Measurements from ENCODE around the gene PLEKHJ1. TPM values are rescaled to one million over a fixed set of nuclear protein-coding genes. Genes with fewer than 3 reads are reported as not detected.

The PLEKHJ1 gene
- total RNA-seq, 1 donor from 2014 or later, result 107 TPM

- Mint-ChIP-seq H3K36me3 (peaks cover 12% of the 10 kb centered on the region), H3K4me1 (ENCODE audit: unreplicated experiment) (peaks cover 12% of the 10 kb centered on the region), H3K4me3 (no peak overlapping the region), H3K9me3 (no peaks in the 10 kb centered on the region), H3K27ac (no peak overlapping the region), H3K27me3 (no peaks in the 10 kb centered on the region)
- DNase-seq (ENCODE audit: extremely low spot score, unreplicated experiment), result no peak
- TF ChIP-seq CTCF (conservative IDR thresholded peaks at IDR 0.05), result no peak
These were observed 47.3 kb downstream of the PLEKHJ1 start for GRCh38 chr19:2188708-2189385.

- no peaks in the 10 kb centered on the region for H3K9me3 Mint-ChIP-seq
- H3K4me1 Mint-ChIP-seq (ENCODE audit: unreplicated experiment), result peaks cover 12% of the 10 kb centered on the region
- H3K27me3 Mint-ChIP-seq, result no peaks in the 10 kb centered on the region
- H3K27ac Mint-ChIP-seq, result peak overlapping the region; percentile 46
- peak overlapping the region; percentile 39 for H3K4me3 Mint-ChIP-seq
- DNase-seq (ENCODE audit: extremely low spot score, unreplicated experiment), result no peak
- TF ChIP-seq CTCF (conservative IDR thresholded peaks at IDR 0.05), result no peak
- H3K36me3 Mint-ChIP-seq, result peaks cover 5% of the 10 kb centered on the region
These were observed 49.0 kb downstream of the PLEKHJ1 start for GRCh38 chr19:2187159-2187558.

- DNase-seq (ENCODE audit: extremely low spot score, unreplicated experiment), result no peak
- Mint-ChIP-seq H3K27ac (peak overlapping the region; percentile 85), H3K4me1 (ENCODE audit: unreplicated experiment) (peaks cover 12% of the 10 kb centered on the region), H3K27me3 (no peaks in the 10 kb centered on the region), H3K9me3 (no peaks in the 10 kb centered on the region), H3K4me3 (peak overlapping the region; percentile 20), H3K36me3 (peaks cover 5% of the 10 kb centered on the region)
- TF ChIP-seq CTCF (conservative IDR thresholded peaks at IDR 0.05), result no peak
These were observed 49.9 kb downstream of the PLEKHJ1 start for GRCh38 chr19:2186071-2186846.

- peak overlapping the region; percentile 20 for H3K4me3 Mint-ChIP-seq
- H3K27ac Mint-ChIP-seq, result peak overlapping the region; percentile 85
- H3K27me3 Mint-ChIP-seq, result no peaks in the 10 kb centered on the region
- TF ChIP-seq CTCF (conservative IDR thresholded peaks at IDR 0.05), result no peak
- H3K4me1 Mint-ChIP-seq (ENCODE audit: unreplicated experiment), result peaks cover 12% of the 10 kb centered on the region
- DNase-seq (ENCODE audit: extremely low spot score, unreplicated experiment), result no peak
- H3K9me3 Mint-ChIP-seq, result no peaks in the 10 kb centered on the region
- peaks cover 5% of the 10 kb centered on the region for H3K36me3 Mint-ChIP-seq
These were observed 50.4 kb downstream of the PLEKHJ1 start for GRCh38 chr19:2185734-2186070.

- Mint-ChIP-seq H3K9me3 (no peaks in the 10 kb centered on the region), H3K36me3 (peaks cover 5% of the 10 kb centered on the region), H3K4me1 (ENCODE audit: unreplicated experiment) (peaks cover 12% of the 10 kb centered on the region), H3K27me3 (no peaks in the 10 kb centered on the region), H3K27ac (peak overlapping the region; percentile 66), H3K4me3 (no peak overlapping the region)
- DNase-seq (ENCODE audit: extremely low spot score, unreplicated experiment), result no peak
- TF ChIP-seq CTCF (conservative IDR thresholded peaks at IDR 0.05), result no peak
These were observed 51.6 kb downstream of the PLEKHJ1 start for GRCh38 chr19:2184422-2184975.

Small RNA genes lying within 50 kb of the gene (microRNA-seq; reads per million reads assigned to microRNA genes)
- gene MIR1227, result 4.1 reads per million, percentile 15 among the genes with 10 or more reads in this experiment
- gene MIR4321, result not detected

Other genes starting within 250 kb of the PLEKHJ1 start
- 72.5 and 118 TPM in 2 replicates for gene BTBD2, start 220.6 kb downstream of the PLEKHJ1 start, total RNA-seq (ENCODE audit: low replicate concordance)
- gene MKNK2, start 185.1 kb downstream of the PLEKHJ1 start, total RNA-seq (ENCODE audit: low replicate concordance), result 118 and 120 TPM in 2 replicates
- gene MOB3A, start 140.0 kb downstream of the PLEKHJ1 start, total RNA-seq (ENCODE audit: low replicate concordance), result 34.6 and 37.8 TPM in 2 replicates
- 4.9 and 7.4 TPM in 2 replicates for gene IZUMO4, start 139.4 kb downstream of the PLEKHJ1 start, total RNA-seq (ENCODE audit: low replicate concordance)
- 127 and 139 TPM in 2 replicates for gene AP3D1, start 84.8 kb downstream of the PLEKHJ1 start, total RNA-seq (ENCODE audit: low replicate concordance)
- gene DOT1L, start 72.4 kb downstream of the PLEKHJ1 start, total RNA-seq (ENCODE audit: low replicate concordance), result 68.8 and 76.3 TPM in 2 replicates
- 95.5 and 129 TPM in 2 replicates for gene SF3A2, start 495 bp upstream of the PLEKHJ1 start, total RNA-seq (ENCODE audit: low replicate concordance)
- 13.8 and 49.5 TPM in 2 replicates for gene AMH, start 13.0 kb upstream of the PLEKHJ1 start, total RNA-seq (ENCODE audit: low replicate concordance)
- gene JSRP1, start 20.1 kb upstream of the PLEKHJ1 start, total RNA-seq (ENCODE audit: low replicate concordance), result 0.72 TPM in 1 of 2 replicates, not detected in the other
- 0.10 TPM in 1 of 2 replicates, not detected in the other for gene PEAK3, start 45.8 kb upstream of the PLEKHJ1 start, total RNA-seq (ENCODE audit: low replicate concordance)
- not detected in 2 replicates for gene LINGO3, start 71.8 kb upstream of the PLEKHJ1 start, total RNA-seq (ENCODE audit: low replicate concordance)
- gene LSM7, start 92.3 kb upstream of the PLEKHJ1 start, total RNA-seq (ENCODE audit: low replicate concordance), result 125 and 134 TPM in 2 replicates
- 131 and 149 TPM in 2 replicates for gene SPPL2B, start 92.4 kb upstream of the PLEKHJ1 start, total RNA-seq (ENCODE audit: low replicate concordance)
- gene TMPRSS9, start 123.9 kb upstream of the PLEKHJ1 start, total RNA-seq (ENCODE audit: low replicate concordance), result 0.41 TPM in 1 of 2 replicates, not detected in the other
- 132 and 139 TPM in 2 replicates for gene TIMM13, start 191.3 kb upstream of the PLEKHJ1 start, total RNA-seq (ENCODE audit: low replicate concordance)
- 63.6 and 116 TPM in 2 replicates for gene LMNB2, start 220.6 kb upstream of the PLEKHJ1 start, total RNA-seq (ENCODE audit: low replicate concordance)
- gene GADD45B, start 239.8 kb upstream of the PLEKHJ1 start, total RNA-seq (ENCODE audit: low replicate concordance), result 31.1 and 67.3 TPM in 2 replicates

All from type B pancreatic cell (in vitro differentiated cells).